CD14-positive monocyte (primary cell): ENCODE data around the gene AZGP1. TPM values are rescaled to one million over a fixed set of nuclear protein-coding genes. Genes with fewer than 3 reads are reported as not detected.

ENCODE experiments used
- DNase-seq, 3 donors: peaks; one replicate each; pipeline ENCODE4 v3.0.0-alpha.2; 2011 to 2022
- H2AFZ ChIP-seq: 2 replicates; pipeline ENCODE4 v1.6.0; 2012; ENCODE audit warnings: mild to moderate bottlenecking, low read depth, low read length, inconsistent platforms; ENCODE audit not compliant: insufficient read depth, poor library complexity, severe bottlenecking
- H3K27ac ChIP-seq, 2 donors: 1 replicate in 1 of 2; 2 replicates in 1 of 2; pipeline ENCODE4 v1.5.1; 2012 to 2013; ENCODE audit warnings: low read length in 2 of 2, control low read depth in 1 of 2, inconsistent platforms in 1 of 2, low read depth in 1 of 2, mild to moderate bottlenecking in 1 of 2
- H3K27me3 ChIP-seq, 2 donors: one replicate each; pipeline versions ENCODE4 v1.6.0 to v1.6.1; 2011 to 2013; ENCODE audit warnings: low read length in 2 of 2; ENCODE audit not compliant: control insufficient read depth in 2 of 2, insufficient read depth in 2 of 2
- H3K36me3 ChIP-seq, 2 donors: replicated peaks in 1 of 2; 1 replicate in 1 of 2; 2 replicates in 1 of 2; pipeline versions ENCODE4 v1.5.1 to v1.6.1; 2012 to 2013; ENCODE audit warnings: low read length in 2 of 2, control low read depth in 1 of 2, inconsistent platforms in 1 of 2, mild to moderate bottlenecking in 1 of 2; ENCODE audit not compliant: insufficient read depth in 2 of 2, control insufficient read depth in 1 of 2
- H3K4me1 ChIP-seq, 2 donors: 1 replicate in 1 of 2; 2 replicates in 1 of 2; pipeline versions ENCODE4 v1.5.1 to v1.6.1; 2012 to 2013; ENCODE audit warnings: low read length in 2 of 2, control low read depth in 1 of 2, inconsistent platforms in 1 of 2, mild to moderate bottlenecking in 1 of 2, moderate library complexity in 1 of 2; ENCODE audit not compliant: insufficient read depth in 2 of 2, control insufficient read depth in 1 of 2
- H3K4me2 ChIP-seq: replicated peaks from 2 replicates; pipeline ENCODE3; 2012; ENCODE audit warnings: low read length, moderate library complexity, mild to moderate bottlenecking; ENCODE audit not compliant: poor library complexity, severe bottlenecking; ENCODE audit errors: extremely low read depth
- H3K4me3 ChIP-seq, 3 experiments: fragments of 200-600 bp in 1 of 3; sonication (generic) in 1 of 3; replicated peaks in 1 of 3; 1 replicate in 2 of 3; 2 replicates in 1 of 3; pipeline ENCODE4 v1.5.1; 2011 to 2013; ENCODE audit warnings: low read length in 3 of 3, mild to moderate bottlenecking in 3 of 3, control low read depth in 2 of 3, low read depth in 2 of 3, inconsistent platforms in 1 of 3, moderate library complexity in 1 of 3
- H3K79me2 ChIP-seq: 2 replicates; pipeline ENCODE4 v1.6.0; 2012; ENCODE audit warnings: mild to moderate bottlenecking, control low read depth, inconsistent platforms, low read length, moderate library complexity; ENCODE audit not compliant: insufficient read depth
- H3K9ac ChIP-seq: 2 replicates; pipeline ENCODE4 v1.6.0; 2017; ENCODE audit warnings: low read length, mild to moderate bottlenecking; ENCODE audit not compliant: insufficient read depth, poor library complexity, severe bottlenecking
- H3K9me3 ChIP-seq, 2 donors: replicated peaks in 1 of 2; 1 replicate in 1 of 2; 2 replicates in 1 of 2; pipeline versions ENCODE4 v1.5.1 to v1.6.1; 2012 to 2013; ENCODE audit warnings: low read length in 2 of 2, control low read depth in 1 of 2; ENCODE audit not compliant: control insufficient read depth in 1 of 2, insufficient read depth in 1 of 2
- H4K20me1 ChIP-seq: 2 replicates; pipeline ENCODE4 v1.6.0; 2012; ENCODE audit warnings: mild to moderate bottlenecking, low read length, control low read depth, moderate library complexity; ENCODE audit not compliant: insufficient read depth
- H3K27ac Mint-ChIP-seq, 7 donors: one replicate each; pipeline ENCODE4 v1.8.0; 2020; ENCODE audit warnings: mild to moderate bottlenecking in 7 of 7, mixed read lengths in 7 of 7, moderate library complexity in 6 of 7, inconsistent platforms in 2 of 7
- H3K27me3 Mint-ChIP-seq, 3 donors: one replicate each; pipeline ENCODE4 v1.8.0; 2021 to 2022; ENCODE audit warnings: low read depth in 3 of 3, mild to moderate bottlenecking in 3 of 3, mixed read lengths in 3 of 3, moderate library complexity in 3 of 3, inconsistent platforms in 1 of 3
- H3K36me3 Mint-ChIP-seq, 2 donors: one replicate each; pipeline ENCODE4 v1.8.0; 2020; ENCODE audit warnings: mixed read lengths in 2 of 2, inconsistent platforms in 1 of 2, mild to moderate bottlenecking in 1 of 2
- H3K4me1 Mint-ChIP-seq: one replicate; pipeline ENCODE4 v1.8.0; 2020; ENCODE audit warnings: mild to moderate bottlenecking, mixed read lengths
- H3K4me3 Mint-ChIP-seq, 2 donors: one replicate each; pipeline ENCODE4 v1.8.0; 2020; ENCODE audit warnings: mild to moderate bottlenecking in 2 of 2, mixed read lengths in 2 of 2, moderate library complexity in 1 of 2
- H3K9me3 Mint-ChIP-seq, 7 donors: one replicate each; pipeline ENCODE4 v1.8.0; 2020 to 2022; ENCODE audit warnings: mixed read lengths in 7 of 7, mild to moderate bottlenecking in 6 of 7, moderate library complexity in 6 of 7, inconsistent platforms in 2 of 7
- WGBS: methylation state at CpG from one replicate; pipeline ENCODE4 v1.1.5; 2013; ENCODE audit warnings: missing lambda C conversion rate; ENCODE audit not compliant: insufficient coverage; 5-methylcytosine and 5-hydroxymethylcytosine counted together
- intact Hi-C, 2 donors: fragments of 100-400 bp; cut with micrococcal nuclease; formaldehyde crosslinking; loops; one replicate each; pipeline versions ENCODE4 v1.15.0 to v1.15.1; 2023
- polyA plus RNA-seq, 3 donors: library from polyadenylated mRNA; depleted of rRNA in 1 of 3; unstranded in 2 of 3; stranded (reverse) in 1 of 3; fragments of 300-500 nt in 2 of 3; fragments of >200 nt in 1 of 3; fragmentation: Illumina TruSeq in 2 of 3; gene quantifications; 1 replicate in 2 of 3; 2 replicates in 1 of 3; pipeline ENCODE4 v1.2.3, GENCODE V29; 2012 to 2021
- TF ChIP-seq, protein P1 (sequence below): fragments of 200-600 bp; IDR thresholded peaks from one replicate; pipeline ENCODE4 v1.8.0; 2022; ENCODE audit warnings: antibody characterized with exemption, mild to moderate bottlenecking

AZGP1 gene
- polyA plus RNA-seq, 3 donors, result not detected

GRCh38 chr7:100003711-100004661, 28.2 kb upstream of the AZGP1 start:
- 0% methylated on average over 2 of the region's 14 CpGs for WGBS
- TF ChIP-seq, protein P1, sequence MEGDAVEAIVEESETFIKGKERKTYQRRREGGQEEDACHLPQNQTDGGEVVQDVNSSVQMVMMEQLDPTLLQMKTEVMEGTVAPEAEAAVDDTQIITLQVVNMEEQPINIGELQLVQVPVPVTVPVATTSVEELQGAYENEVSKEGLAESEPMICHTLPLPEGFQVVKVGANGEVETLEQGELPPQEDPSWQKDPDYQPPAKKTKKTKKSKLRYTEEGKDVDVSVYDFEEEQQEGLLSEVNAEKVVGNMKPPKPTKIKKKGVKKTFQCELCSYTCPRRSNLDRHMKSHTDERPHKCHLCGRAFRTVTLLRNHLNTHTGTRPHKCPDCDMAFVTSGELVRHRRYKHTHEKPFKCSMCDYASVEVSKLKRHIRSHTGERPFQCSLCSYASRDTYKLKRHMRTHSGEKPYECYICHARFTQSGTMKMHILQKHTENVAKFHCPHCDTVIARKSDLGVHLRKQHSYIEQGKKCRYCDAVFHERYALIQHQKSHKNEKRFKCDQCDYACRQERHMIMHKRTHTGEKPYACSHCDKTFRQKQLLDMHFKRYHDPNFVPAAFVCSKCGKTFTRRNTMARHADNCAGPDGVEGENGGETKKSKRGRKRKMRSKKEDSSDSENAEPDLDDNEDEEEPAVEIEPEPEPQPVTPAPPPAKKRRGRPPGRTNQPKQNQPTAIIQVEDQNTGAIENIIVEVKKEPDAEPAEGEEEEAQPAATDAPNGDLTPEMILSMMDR, result no peak

DNA sequence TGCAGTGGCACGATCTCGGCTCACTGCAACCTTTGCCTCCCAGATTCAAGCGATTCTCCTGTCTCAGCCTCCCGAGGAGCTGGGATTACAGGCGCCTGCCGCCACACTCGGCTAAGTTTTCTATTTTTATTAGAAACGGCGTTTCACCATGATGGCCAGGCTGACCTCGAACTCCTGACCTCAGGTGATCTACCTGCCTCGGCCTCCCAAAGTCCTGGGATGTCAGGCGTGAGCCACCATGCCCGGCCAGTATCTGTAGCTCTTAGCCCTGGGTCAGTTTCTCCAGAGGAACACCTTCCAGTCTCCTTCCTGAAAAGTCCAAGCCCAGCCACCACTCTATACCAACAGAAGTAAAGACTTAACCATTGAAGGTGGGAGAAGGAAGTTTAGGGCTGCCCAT, 24.4 kb upstream of the AZGP1 start:
- no peak overlapping the region for H3K27ac Mint-ChIP-seq

More at GRCh38 chr7:100003711-100004661, 28.2 kb upstream of the AZGP1 start:
- Mint-ChIP-seq H3K4me3 (no peak overlapping the region), H3K4me1 (peaks cover 8% of the 10 kb centered on the region), H3K27ac (no peak overlapping the region), H3K27me3 (peaks cover 0 to 5% (median 1%) of the 10 kb centered on the region in 3 donors), H3K36me3 (no peaks in the 10 kb centered on the region), H3K9me3 (no peaks in the 10 kb centered on the region)
- H3K9ac ChIP-seq, result no peak overlapping the region
- DNase-seq, result no peak
- H3K4me1 ChIP-seq, result peaks cover 0 to 2% of the 10 kb centered on the region in 2 donors
- no peaks in the 10 kb centered on the region for H3K27me3 ChIP-seq
- H3K27ac ChIP-seq, result no peak overlapping the region
- H3K9me3 ChIP-seq, result no peaks in the 10 kb centered on the region
- no peak overlapping the region for H3K4me3 ChIP-seq
- no peaks in the 10 kb centered on the region for H3K79me2 ChIP-seq
- H4K20me1 ChIP-seq, result no peaks in the 10 kb centered on the region
- H2AFZ ChIP-seq, result no peak overlapping the region
- intact Hi-C loops, result no loop called here
- H3K36me3 ChIP-seq, result no peaks in the 10 kb centered on the region
- no peak overlapping the region for H3K4me2 ChIP-seq

More for the DNA sequence above, 24.4 kb upstream of the AZGP1 start:
- Histone ChIP-seq H3K27me3 (no peaks in the 10 kb centered on the region), H3K27ac (no peak overlapping the region), H3K4me2 (no peak overlapping the region), H3K4me1 (peaks cover 14 to 17% of the 10 kb centered on the region in 2 donors), H3K4me3 (no peak overlapping the region), H4K20me1 (no peaks in the 10 kb centered on the region), H3K9me3 (no peaks in the 10 kb centered on the region), H3K36me3 (no peaks in the 10 kb centered on the region), H3K9ac (no peak overlapping the region), H3K79me2 (no peaks in the 10 kb centered on the region), H2AFZ (no peak overlapping the region)
- TF ChIP-seq, protein P1, result no peak
- peaks cover 0 to 4% (median 0%) of the 10 kb centered on the region in 7 donors for H3K9me3 Mint-ChIP-seq
- 99% methylated on average over 11 of the region's 13 CpGs for WGBS
- no peaks in the 10 kb centered on the region for H3K36me3 Mint-ChIP-seq
- H3K27me3 Mint-ChIP-seq, result peaks cover 1 to 6% (median 3%) of the 10 kb centered on the region in 3 donors
- DNase-seq, result no peak
- no peak overlapping the region for H3K4me3 Mint-ChIP-seq
- peaks cover 14% of the 10 kb centered on the region for H3K4me1 Mint-ChIP-seq
- intact Hi-C loops, result no loop called here
